Measurements from ENCODE around the gene GMEB1.
"Not testable (repeated sequence)": the region's sequence is repeated elsewhere in the genome, so short reads cannot be mapped to it uniquely, and the experiment has no call there.

GMEB1 gene

DNA sequence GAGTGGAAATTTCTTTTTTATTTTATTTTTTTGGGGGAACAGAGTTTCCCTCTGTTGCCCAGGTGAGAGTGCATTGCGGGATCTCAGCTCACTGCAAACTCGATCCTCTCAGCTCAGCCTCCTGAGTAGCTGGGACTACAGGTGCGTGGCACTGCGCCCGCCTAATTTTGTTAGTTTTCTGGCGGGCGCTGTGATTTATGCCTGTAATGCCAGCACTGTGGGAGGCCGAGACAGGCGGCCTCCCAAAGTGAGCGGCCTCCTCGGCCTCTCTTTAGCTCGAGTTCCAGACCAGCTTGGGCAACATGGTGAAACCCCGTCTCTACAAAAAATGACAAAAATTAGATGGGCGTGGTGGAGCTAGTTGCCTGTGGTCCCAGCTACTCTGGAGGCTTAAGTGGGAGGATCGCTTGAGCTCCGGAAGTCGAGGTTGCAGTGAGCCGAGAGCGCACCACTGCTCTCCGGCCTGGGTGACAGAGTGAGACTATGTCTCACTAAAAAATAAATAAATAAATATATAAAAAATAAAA is 2.7 kb downstream of the GMEB1 start:
- no peak for DNase-seq (ENCODE audit: low read depth in 2 of 2)

DNA sequence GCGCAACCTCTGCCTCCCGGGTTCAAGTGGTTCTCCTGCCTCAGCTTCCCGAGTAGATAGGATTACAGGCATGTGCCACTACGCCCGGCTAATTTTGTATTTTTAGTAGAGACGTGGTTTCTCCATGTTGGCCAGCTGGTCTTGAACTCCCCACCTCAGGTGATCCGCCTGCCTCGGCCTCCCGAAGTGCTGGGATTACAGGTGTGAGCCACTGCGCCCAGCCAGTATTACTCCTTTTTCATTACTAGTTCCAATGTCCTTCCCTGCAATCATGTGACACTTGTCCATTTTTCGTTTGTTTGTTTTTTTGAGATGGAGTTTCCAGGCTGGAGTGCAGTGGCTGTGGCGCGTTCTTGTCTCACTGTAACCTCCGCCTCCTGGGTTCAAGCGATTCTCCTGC is 4.4 kb downstream of the GMEB1 start:
- DNase-seq (ENCODE audit: low read depth in 2 of 2) = not testable (repeated sequence)

DNA sequence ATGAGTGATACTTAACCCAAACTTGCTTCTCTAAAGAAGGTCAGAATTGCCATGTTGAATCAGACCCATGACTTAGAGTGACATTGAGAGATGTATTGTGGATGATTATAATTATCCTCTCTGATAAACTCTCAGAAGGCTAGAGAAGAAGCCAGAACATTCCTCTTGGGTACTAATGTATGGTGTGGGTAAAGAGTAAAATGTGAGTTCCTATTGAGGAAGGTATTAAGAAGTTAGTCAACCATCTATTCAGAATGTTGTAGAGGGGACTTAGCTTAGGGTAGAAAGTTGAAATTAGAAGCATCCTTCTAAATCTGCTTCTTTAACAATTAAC is 7.3 kb downstream of the GMEB1 start:
- DNase-seq (ENCODE audit: low read depth in 2 of 2) = no peak

DNA sequence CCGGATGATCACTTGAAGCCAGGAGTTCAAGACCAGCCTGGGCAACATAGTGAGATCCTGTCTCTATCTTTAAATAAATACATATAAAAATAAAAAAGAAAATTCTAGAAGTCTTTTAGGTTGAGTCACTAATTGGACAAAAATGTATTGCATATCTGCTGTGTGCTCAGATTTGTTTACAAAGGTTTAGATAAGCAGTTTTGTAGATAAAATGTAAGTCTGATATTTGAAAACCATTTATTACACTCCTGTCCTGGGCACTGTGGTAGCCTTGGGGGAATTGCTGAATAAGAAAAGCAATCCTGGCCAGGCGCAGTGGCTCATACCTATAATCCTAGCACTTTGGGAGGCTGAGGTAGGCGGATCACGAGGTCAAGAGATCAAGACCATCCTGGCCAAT is 11.6 kb downstream of the GMEB1 start:
- DNase-seq (ENCODE audit: low read depth in 2 of 2) = no peak

DNA sequence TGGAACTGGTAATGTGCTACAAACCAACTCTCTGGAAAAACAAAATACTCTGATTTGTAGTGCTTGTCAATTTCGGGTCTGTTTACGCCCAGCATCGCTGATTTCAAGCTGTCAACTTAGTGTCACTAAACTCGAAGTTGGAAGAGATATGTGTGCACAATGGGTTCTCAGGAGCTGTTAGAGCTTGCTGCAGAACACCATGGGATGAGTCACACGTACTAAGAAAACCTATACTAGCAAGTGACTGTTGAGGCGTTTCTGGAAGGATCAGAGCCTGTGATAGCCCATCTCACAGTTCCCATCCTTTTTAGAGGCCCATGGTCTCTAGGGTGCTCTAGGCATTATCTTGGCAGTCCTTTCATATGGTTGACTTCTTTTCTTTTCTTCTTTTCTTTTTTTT is 14.3 kb downstream of the GMEB1 start:
- no peak for DNase-seq (ENCODE audit: low read depth in 2 of 2)

DNA sequence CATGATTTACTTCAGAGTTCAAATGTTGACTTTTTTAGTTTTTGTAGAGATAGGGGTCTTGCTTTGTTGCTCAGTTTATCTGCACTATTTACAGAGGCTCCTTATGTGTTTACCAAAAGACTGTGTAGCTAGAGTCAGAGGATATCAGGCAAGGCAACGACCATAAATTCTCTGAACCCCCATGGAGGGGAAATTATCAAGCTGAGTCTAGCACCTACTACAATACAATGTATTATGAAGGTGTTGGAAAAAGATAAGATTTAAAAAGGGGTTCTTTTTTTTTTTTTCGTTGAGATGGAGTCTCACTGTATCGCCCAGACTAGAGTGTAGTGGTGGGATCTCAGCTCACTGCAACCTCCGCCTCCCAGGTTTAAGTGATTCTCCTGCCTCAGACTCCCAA is 16.4 kb downstream of the GMEB1 start:
- DNase-seq (ENCODE audit: low read depth in 2 of 2) = no peak

DNA sequence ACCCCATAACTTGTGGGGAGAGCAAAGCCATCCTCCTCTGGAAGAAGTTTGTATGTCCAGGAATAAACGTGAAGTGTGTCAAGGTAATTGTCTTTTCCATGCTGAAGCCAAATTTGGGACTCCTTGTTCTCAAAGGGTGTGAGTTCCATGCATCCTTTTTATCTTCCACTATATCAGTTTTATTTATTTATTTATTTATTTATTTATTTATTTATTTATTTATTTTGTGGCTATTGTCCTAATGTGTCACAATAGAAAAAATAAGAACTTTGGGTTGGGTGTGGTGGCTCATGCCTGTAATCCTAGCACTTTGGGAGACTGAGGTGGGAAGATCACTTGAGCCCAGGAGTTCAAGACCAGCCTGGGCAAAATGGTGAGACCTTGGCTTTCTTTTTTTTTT is 23.0 kb downstream of the GMEB1 start:
- DNase-seq (ENCODE audit: low read depth in 2 of 2) = not testable (repeated sequence)

DNA sequence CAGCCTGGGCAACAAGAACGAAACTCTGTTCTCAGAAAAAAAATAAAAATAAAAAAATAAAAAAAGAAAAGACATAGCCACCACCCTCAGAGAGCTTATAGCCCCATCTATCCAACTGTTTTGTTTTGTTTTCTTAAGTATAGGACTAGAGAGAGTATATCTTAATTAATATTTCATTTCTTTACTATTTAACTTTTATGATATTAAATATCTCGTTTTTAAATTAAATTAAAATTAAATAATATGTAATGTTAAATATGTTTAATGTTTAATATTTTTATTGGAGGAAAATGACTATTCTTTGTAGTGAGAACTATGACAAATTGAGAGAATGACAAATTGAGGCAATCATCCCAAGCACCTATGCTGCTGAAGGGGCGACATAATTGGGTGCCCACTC is 35.0 kb downstream of the GMEB1 start:
- DNase-seq (ENCODE audit: low read depth in 2 of 2) = no peak

DNA sequence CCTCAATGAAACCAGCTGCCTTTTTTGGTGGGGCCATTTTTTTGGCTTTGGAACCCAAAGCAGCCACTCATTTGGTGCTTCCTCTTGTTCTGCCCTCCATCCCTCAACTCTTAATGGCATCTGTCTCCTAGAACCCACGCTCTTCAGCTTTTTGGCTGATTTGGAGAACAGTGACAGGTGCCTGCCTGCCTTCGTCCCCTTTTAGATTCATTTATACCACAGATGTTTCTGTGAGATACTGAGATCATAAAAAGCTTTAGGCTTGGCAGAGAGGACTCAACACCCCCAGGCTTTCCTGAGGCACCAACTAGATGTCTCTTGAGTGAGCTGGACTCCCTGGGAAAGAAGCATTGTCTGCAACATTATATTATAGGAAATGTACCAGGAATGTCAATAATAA is 47.8 kb downstream of the GMEB1 start:
- DNase-seq (ENCODE audit: low read depth in 2 of 2) = no peak

DNA sequence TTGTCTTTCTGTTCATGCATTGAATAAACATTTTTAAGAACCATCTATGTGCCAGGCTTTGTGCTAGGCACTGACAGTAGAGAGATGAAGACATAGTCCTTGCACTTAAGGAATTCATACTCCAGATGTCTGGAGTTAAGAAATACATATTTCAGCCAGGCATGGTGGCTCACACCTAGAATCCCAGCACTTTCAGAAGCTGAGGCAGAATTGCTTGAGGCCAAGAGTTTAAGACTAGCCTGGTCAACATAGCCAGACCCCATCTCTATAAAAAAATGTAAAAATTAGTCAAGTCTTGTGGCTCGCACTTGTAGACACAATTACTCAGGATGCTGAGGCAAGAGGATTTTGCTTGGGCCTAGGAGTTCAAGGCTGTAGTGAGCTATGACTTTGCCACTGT is 49.6 kb downstream of the GMEB1 start:
- no peak for DNase-seq (ENCODE audit: low read depth in 2 of 2)

DNA sequence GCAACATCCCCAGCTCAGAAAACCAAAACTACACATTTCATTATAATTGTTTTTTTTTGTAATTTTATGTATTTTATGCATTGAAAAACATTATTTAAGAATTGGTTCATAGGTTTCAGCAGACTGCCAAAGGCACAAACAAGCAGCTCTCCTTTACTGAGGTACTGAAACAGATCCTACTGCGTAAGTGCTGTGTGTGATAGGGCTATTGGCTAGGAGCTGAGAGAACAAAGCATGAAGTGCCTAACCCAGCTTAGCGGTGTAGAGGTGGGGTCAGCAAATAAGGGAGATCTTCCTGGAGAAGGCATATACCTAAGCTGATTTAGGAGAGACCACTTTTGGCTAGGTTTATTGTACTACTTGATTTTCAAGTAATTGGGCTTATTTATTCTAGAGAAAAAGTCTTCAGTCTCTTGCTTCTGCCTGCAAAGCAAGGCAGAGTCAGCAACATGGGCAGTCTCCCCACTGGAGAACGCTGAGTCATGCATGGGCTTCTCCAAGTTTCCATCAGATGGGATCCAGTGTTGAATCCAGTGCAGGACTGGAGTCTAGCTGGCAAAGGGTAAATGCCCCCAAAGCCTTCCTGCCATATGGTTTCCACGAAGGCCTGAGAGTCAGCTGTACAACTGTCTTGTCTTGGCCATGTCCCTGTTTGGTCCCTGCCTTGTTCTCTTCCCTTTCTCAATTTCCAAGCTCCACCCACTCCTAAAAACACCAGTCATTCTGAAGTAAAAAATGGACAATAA is 50.2 kb downstream of the GMEB1 start:
- no peak for DNase-seq (ENCODE audit: low read depth in 2 of 2)

DNA sequence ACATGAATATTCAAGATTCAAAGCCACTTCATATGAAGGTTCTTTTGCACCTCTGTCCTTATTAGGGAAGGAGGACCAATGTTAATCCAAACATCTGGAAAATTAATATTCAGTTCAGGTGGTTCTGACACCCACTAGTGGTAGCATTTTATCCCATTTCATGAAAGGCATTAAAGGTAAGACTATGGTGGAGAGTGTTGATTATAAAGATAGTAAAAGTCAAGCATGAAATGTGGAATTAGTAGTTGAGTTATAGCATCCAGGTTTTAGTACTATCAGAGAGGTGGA is 50.7 kb downstream of the GMEB1 start:
- DNase-seq (ENCODE audit: low read depth in 2 of 2) = no peak

DNA sequence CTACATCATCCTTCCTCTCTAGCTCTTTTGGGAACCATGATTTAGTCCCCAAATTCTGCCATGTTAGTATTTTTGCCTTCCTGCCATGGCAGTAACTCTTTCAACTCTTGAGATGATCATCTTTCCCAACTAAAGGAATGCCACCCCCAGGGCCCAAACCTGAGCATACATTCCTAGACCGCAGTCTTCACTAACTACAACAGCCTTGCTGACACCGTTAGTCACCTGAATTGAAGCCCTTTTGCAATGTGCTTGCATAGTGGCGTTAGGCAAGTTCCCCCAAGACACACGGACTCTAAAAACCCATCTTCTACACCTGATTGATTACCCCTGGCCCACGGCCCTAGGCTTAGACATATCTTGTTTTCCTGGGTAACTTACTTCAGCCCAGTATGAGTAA is 51.8 kb downstream of the GMEB1 start:
- no peak for DNase-seq (ENCODE audit: low read depth in 2 of 2)

DNA sequence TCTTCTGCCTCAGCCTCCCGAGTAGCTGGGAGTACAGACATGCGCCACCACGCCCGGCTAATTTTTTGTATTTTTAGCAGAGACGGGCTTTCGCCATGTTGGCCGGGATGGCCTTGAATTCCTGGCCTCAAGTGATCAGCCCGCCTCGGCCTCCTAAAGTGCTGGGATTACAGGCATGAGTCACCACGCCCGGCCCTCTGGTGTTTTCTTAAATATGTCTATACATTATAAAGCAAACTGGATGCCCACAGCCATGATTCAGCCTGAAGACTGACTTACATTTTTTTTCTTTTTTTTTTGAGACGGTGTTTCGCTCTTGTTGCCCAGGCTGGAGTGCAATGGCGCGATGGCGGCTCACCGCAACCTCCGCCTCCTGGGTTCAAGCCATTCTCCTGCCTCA is 53.3 kb downstream of the GMEB1 start:
- not testable (repeated sequence) for DNase-seq (ENCODE audit: low read depth in 2 of 2)

DNA sequence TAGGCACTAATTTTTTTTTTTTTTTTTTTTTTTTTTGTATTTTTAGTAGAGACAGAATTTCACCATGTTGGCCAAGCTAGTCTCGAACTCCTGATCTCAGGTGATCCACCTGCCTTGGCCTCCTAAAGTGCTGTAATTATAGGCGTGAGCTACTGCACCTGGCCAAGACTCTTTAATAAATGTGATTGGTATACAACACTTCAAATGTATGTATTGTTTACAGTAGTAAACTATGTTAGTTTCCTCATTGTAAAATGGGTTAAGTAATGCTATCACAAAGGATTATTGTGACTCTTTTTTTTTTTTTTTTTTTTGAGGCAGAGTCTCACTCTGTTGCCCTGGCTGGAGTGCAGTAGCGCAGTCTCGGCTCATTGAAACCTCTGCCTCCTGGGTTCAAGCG is 56.8 kb downstream of the GMEB1 start:
- not testable (repeated sequence) for DNase-seq (ENCODE audit: low read depth in 2 of 2)

DNA sequence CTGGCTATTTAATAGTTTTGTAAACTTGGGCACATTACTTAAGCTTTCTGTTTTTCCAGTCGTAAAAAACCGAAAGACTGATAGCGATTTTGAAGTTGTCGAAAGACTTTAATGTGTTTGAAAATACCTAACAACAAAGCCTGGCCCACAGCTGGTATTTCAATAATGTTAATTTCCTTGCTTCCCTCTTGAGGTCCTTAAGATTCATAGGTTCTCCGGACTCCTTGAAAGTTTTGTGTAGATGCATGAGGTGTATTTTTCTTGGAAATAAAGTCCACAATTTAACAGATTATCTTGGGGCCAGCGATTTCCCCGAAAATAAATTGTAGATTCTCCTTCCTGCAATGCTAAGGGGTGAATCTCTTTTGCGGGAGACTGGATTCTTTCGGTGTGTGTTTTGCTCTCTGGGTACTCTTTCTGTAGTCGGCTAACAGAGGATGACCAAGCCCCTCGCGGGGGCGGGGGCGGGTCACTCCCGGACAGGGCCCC is 67.4 kb downstream of the GMEB1 start:
- no peak for DNase-seq (ENCODE audit: low read depth in 2 of 2)

DNA sequence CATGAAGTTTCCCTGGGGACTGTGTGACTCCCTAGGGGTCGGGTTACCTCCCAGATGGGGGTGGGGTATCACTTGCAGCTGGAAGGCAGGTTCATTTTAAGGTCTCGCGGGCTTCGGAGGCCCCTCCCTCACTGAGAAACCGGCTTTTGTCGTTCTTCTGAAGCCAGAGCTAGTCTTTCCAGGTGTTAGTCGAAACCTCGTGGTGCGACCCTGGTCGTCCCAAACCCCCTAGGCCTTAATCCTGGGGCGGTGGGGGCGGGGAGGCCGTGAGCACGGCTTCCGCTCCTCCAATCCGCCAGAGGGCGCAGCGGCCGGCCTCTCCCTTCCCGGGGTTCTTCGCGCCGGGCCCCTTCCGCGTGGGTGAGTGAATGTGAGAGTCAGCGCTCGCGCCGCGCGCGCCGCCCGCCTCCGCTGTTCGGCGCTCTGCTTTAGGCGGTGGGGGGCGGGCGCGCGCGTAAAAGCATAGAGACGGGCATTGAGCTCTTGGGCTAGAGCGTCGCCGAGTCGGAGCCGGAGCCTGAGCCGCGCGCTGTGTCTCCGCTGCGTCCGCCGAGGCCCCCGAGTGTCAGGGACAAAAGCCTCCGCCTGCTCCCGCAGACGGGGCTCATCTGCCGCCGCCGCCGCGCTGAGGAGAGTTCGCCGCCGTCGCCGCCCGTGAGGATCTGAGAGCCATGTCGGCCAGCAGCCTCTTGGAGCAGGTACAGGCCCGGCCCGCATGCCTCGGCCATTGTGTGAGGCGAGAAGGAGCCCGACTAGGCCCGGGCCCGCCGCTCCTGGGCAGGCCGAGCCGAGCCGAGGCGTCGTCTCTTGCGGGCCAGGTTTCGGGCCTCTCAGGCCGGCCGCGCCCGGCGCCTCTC is 68.1 kb downstream of the GMEB1 start, which contains the start of gene YTHDF2:
TSS of gene YTHDF2 (plus strand) at position 491 of the 857 bp plus-strand sequence. CDS start at position 672, 181 bp downstream.
- peak; percentile 96 to 98 for DNase-seq (ENCODE audit: low read depth in 2 of 2)

DNA sequence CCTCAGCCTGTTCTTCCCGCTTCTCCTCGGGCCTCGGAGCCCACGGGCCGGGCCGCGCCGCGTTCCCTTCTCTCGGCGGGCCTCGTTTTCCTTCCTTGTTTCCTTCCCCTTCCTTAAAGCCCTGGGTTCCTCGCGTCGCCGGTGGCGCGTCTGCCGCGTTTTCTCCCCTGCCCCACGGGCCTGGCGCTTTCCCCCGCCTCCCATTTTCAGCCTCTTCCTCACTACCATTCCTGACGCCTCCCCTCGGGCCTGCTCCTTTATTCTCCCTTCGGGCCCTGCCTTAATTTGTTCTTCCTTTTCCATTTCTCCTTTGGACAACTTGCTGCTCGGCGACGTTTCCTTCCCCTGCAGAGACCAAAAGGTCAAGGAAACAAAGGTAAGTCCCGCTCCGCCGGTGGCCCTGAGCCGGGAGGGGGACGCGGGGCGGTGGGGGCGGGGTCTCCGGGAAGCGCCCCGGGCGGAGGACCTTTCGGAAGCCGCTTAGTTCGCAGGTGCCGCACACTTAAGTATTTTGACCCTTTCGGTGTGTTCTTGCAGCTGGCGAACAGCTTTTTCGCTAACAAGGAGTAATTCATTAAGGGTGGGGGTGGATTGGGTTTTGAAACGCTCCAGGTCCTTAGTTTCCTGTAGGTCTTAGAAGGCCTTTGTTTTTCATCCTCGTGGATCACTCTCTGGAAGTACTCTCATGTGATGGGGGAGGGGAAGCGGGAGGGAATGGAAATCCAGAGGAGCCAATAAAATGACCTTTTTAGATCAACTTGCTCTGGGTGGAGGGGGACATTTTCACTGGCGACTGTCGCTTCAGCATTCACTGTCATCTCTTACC is 68.9 kb downstream of the GMEB1 start:
- DNase-seq (ENCODE audit: low read depth in 2 of 2) = peak; percentile 8 to 32

DNA sequence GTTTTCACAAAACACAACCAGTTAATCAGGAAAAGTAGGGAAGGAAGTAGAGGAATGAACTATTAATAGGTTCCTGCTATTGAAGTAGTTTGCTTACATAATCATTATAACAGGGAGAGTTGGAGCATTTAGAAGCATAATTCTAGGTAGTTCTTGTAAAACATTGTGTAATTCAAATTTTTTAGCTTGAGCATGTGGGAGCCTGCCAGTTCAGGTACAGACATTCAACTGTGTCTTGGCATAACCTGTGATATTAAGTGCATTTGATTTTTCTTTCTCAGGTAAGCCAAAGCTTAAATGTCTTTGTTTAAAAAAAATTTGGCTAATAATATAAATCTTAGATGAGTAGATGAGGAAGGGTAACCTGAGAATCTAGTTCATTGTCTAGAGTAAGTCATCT is 71.5 kb downstream of the GMEB1 start:
- no peak for DNase-seq (ENCODE audit: low read depth in 2 of 2)

DNA sequence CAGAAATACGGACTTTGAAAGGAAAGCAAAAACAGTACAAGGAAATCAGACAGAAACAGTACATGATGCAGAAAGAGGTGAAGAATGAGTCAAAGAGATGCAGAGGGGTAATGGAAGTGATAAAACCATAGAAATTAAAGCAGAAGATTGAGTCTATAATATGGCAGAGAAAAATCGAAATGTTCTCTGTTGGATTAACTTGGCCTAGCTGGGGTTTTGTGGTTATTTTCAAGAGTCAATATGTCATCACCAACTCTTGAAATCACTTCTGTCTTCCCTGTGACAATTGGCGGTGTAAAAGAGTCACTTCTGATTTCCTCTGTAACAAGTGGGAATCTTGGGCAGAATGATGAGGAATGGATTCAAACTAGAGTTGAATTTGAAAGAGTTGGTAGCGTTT is 75.6 kb downstream of the GMEB1 start:
- no peak for DNase-seq (ENCODE audit: low read depth in 2 of 2)

DNA sequence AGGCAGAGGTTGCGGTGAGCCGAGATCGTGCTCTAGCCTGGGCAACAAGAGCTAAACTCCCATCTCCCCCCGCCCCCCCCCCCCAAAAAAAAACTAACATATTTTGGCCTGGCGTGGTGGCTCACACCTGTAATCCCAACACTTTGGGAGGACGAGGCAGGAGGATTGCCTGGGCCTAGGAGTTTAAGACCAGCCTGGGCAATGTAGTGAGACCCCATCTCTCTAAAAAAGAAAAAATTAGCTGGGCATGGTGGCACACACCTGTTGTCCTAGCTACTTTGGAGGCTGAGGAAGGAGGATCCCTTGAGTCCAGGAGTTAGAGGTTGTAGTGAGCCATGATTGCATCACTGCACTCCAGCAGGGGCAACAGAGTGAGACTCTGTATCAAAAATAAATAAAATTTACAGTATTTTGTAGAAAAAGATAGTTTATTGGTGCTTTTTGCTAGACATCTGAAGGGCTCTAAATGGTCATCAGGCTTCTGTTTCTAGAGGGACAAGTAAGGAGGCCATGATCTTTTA is 77.1 kb downstream of the GMEB1 start:
- DNase-seq (ENCODE audit: low read depth in 2 of 2) = no peak

DNA sequence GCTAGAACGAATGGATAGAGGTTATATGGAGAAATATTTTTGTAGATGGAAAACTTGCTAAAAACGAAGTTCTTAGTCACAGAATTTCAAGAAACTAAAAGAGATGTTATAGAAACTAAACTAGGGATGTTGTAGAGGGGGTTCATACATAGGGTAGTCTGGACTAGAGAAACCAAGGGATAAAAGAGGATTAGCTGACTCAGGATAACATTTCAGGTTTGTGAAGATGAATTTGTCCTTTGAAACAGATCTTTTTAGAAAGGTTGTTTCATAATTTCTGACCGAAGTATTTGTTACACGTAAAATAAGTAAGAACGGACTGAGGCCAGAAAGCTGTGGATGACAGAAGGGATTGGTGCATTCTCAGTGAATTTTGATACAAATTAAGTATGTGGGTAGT is 81.7 kb downstream of the GMEB1 start:
- DNase-seq (ENCODE audit: low read depth in 2 of 2) = no peak

Data from stimulated activated CD8-positive, alpha-beta memory T cell treated with anti-CD3 and anti-CD28 coated beads, Interleukin-7, amount 100 ng/mL, for 4 hours (primary cell).